GM19468 (cell line): Measurements from ENCODE around the gene MAP7D3.
"Not testable (repeated sequence)": the region's sequence is repeated elsewhere in the genome, so short reads cannot be mapped to it uniquely, and the experiment has no call there.

Experiments
- ATAC-seq: cut with Tn5 transposase; IDR thresholded peaks from one replicate; pipeline ENCODE4 v1.9.1; 2021; ENCODE audit warnings: mild to moderate bottlenecking, moderate library complexity, moderate number of reproducible peaks; ENCODE audit not compliant: unreplicated experiment; ENCODE audit errors: extremely low read depth

The MAP7D3 gene, protein sequence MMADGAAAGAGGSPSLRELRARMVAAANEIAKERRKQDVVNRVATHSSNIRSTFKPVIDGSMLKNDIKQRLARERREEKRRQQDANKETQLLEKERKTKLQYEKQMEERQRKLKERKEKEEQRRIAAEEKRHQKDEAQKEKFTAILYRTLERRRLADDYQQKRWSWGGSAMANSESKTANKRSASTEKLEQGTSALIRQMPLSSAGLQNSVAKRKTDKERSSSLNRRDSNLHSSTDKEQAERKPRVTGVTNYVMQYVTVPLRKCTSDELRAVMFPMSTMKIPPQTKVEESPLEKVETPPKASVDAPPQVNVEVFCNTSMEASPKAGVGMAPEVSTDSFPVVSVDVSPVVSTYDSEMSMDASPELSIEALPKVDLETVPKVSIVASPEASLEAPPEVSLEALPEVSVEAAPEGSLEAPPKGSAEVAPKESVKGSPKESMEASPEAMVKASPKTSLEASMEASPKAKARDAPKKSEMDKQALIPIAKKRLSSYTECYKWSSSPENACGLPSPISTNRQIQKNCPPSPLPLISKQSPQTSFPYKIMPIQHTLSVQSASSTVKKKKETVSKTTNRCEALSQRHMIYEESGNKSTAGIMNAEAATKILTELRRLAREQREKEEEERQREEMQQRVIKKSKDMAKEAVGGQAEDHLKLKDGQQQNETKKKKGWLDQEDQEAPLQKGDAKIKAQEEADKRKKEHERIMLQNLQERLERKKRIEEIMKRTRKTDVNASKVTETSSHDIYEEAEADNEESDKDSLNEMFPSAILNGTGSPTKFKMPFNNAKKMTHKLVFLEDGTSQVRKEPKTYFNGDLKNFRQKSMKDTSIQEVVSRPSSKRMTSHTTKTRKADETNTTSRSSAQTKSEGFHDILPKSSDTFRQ

DNA sequence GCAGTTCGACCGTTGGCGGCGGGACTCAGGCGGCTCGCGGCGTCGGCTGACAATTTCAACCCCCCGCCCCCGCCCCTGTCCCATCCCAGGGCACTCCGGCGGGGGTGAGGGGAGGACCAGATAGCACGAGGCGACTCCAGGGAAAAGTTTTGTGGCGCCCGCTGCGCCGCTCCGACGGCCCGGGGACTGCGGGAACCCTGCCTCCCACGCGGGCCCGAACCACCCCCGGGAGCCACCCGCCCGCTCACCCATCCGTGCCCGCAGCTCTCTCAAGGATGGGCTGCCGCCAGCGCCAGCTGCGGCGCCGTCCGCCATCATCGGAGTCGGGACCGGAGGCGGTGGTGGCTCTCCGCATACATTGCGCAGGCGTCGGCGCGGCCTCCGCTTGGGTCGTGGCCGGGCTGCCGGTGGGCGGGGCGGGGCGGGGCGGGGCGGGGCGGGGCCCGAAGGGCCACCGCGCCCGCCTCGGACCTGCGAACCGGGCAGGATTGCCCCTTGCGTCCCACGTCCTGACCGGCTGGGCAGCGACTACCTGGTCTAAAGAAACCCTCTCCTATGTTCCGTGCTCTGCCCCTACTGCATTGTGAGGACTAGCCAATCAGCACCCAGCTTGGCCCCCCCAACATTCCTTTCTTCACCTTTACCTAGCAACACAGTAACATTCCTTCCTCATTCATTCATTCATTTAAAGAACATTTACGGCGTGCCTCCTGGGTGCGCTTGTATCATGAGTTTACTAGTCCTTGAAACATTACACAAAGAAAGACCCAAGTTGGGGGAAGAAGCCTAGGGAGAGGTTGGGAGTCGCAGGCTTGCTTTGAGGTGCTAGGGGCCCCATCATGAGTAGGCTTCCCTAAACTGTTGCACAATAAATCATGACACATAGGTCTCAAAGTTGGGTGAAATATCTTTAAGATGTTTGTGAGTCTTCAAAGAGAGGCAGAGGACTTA lies at the start of gene MAP7D3:
Gene MAP7D3 (minus strand): TSS at position 360 of the 951 bp plus-strand sequence. CDS start 42 bp downstream, at position 318.
- no peak for ATAC-seq

DNA sequence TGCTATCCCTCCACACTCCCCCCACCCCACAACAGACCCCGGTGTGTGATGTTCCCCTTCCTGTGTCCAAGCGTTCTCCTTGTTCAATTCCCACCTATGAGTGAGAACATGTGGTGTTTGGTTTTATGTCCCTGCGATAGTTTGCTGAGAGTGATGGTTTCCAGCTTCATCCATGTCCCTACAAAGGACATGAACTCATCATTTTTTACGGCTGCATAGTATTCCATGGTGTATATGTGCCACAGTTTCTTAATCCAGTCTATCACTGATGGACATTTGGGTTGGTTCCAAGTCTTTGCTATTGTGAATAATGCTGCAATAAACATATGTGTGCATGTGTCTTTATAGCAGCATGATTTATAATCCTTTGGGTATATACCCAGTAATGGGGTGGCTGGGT lies 49.5 kb upstream of the MAP7D3 start, which contains the start of gene ADGRG4:
Gene ADGRG4 (plus strand): TSS at position 243 of the 400 bp plus-strand sequence. CDS start 7,815 bp downstream, outside the sequence.
- not testable (repeated sequence) for ATAC-seq

DNA sequence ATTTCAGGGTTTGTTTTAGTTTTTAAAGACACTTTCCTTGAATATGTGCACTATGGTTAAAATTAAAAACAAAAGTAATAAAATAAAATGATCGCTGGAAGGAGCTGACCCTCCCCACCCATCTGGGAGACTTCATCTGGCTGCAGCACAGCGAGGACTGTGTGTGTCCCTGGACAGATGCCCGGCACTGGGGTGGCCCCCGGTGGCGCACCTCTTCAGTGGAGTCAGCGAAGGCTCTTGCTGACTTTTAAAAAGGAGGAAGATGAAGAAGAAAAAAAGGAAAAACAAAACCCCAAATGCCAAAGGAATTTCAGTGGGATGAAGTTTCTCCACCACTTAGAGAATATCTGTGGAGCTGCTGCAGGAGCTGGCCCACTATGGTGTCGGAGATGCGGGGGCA lies 44.2 kb upstream of the MAP7D3 start:
- ATAC-seq: no peak

DNA sequence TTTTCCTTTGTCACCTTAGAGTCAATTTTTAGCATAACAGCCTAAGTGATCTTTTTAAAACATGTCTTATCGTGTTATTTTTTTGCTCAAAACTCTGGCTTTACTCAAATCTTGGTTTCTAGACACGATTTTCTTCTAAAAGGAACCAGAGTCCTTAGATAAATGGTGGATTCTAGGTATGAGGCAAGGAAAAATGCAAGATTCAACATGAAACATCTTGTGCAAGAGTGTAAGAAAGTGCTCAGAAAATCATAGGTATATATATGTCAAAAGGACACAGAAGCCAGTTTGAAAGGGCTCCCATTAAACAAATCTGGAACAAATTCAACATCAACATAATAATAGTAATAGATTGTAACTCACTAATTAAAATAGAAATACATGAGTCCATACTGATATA lies 41.5 kb upstream of the MAP7D3 start:
- no peak for ATAC-seq

DNA sequence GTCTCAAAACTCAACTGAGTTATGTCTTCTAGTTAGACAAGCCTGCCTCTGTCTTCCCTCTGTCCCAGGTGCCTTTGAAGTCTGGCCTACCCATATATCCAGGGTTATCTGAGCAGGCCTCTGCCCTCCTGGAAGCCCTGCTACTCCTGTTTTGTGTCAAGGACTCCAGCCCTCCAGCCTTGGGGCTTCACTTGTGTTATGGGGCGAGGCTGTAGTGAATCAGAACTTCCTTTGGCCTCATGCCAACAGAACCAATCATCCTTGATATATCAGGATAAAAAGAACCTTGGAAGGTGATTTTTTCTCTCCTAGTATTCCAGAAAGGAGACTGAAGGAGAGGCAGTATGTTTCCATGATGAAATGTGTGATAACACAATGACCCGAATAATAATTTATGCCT lies 40.6 kb upstream of the MAP7D3 start:
- no peak for ATAC-seq

DNA sequence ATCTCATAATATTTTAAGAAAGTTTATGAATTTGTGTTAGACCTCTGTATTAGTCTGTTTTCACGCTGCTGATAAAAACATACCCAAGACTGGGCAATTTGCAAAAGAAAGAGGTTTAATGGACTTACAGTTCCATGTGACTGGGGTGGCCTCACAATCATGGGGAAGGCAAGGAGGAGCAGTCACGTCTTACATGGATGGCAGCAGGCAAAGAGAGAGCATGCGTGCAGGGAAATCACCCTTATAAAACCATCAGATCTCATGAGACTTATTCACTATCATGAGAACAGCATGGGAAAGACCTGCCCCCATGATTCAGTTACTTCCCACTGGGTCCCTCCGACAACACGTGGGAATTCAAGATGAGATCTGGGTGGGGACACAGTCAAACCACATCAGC lies 35.2 kb upstream of the MAP7D3 start:
- not testable (repeated sequence) for ATAC-seq

DNA sequence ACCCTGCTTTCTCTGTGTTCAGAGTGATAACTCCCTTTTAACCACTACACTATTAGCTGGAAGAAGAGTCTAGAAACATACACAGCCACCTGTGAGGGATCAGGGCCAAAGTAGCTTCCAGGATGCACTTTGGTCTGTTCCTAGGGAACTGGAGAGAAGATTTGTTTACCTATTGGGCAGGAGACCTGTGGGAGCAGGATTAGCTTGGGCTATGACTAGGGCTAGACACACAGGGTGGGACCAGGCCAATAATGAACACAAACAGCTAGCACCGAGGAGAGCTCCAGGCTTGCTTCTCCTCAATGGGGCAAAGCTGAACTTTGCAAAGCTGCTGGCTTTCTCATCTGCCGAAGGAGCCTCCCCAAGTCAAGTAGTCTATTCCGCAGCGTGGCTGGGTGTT lies 24.4 kb upstream of the MAP7D3 start:
- no peak for ATAC-seq

DNA sequence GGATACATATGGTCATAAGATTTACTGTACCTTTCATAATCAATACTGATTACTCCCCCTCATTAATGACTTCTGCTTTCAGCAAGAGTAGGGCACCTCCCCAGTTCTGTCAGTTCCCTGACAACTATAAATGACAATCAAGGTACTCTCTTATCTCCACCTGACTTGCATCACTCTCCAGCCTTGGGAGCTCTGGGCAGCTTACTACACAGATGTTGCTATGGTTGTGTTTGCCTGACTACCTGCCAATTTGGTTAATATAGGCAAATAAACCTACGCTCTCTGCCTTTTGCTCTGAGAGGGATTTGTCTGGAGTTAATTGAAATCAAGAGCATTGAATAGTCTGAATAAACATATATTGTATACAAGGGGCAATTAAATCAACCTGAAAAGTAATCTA lies 22.8 kb upstream of the MAP7D3 start:
- ATAC-seq: no peak

DNA sequence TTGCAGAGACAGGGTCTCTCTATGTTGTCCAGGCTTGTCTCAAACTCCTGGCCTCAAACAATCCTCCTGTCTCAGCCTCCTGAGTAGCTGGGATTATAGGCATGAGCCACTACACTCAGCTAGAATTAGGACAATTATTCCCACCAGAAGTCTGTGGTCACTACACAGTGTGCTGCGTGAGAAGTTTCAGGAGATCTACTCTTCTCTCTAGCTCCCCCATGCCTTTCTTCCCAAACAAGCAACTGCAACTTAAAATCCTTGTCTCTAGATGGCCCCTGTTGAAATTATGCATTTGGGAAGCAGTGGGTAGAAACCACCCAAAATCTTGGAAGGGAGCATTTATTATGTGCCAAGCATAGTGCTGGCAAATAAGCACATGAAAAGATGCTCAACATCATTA lies 21.1 kb upstream of the MAP7D3 start:
- no peak for ATAC-seq

DNA sequence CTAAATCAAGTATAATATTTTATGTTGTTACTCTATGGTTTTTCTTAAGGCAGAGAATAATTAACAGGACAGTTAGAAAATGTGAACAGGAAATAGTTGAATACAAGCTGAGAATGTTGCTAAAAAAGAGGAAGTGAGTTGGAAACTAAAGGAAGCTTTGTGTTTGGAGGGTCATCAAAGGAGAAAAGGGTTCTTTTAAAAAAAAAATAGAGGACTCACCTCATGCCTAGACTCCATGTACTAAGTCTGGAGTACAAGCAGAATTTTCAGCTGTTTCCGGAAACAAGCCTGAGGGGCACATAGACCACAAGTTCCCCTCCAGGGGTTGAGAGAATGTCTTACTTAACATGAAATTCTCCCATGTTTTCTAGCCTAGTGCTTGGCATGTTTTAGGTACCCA lies 20.1 kb upstream of the MAP7D3 start:
- ATAC-seq: no peak

DNA sequence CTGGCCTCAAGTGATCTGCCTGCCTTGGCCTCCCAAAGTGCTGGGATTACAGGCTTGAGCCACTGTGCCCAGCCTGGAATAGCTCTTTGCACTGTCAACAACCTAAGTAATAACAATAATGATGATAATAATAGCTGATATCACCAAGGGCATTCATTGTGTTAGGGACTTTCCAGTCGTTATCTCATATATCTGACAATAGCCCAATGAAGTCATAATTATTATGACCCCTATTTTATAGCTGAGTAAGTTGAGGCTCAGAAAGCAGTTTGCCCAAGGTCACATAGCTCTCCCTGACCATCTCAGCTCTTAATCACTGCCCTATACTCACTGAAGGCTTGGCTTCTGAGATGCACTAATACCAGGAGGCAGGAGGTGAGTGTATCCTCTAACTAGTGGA lies 18.7 kb upstream of the MAP7D3 start:
- no peak for ATAC-seq

DNA sequence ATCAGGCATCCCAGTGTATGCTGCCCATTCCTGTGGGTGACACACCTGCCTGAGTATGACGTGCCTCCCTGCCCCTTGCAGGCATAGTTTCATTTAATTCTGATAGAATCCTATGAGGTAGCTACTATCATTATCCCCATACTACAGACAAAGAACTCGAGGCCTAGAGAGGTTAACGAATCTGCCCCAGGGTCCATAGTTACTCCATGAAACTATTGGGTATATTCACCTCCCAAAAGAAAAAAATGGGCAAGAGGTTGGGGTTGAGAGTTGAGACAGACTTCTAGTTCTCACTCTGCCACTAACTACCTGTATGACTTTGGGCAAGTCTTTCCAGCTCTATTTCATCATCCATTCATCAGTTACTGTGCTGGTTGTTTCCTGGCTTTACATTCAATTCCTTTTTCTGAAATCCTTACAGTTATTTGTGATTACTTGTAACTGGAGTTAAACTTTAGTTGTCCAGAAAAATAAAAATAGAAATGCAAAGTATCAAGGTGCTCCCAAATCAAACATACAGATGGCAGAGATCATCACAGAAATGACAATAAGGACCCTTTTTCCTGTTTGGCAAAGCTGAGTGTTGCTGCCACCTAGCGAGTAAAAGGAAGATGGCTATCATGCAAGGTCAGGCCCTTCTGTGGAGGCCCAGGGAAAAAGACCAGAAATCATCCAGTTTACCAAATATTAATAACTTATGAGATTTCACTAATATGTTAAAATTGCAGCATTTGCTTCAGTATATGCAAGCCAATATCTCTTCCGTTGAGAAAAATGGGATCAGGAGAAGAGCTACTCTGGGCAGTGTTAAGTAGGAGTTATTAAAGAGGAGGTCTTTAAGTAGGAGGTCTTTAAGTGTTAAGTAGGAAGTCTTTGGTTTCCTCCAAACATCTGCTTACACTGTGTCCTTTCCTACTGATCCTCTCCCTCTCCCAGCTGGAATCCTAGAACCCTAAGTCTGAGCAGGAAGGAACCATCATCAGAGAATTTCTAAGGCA lies 17.1 kb upstream of the MAP7D3 start:
- peak; percentile 44 for ATAC-seq

DNA sequence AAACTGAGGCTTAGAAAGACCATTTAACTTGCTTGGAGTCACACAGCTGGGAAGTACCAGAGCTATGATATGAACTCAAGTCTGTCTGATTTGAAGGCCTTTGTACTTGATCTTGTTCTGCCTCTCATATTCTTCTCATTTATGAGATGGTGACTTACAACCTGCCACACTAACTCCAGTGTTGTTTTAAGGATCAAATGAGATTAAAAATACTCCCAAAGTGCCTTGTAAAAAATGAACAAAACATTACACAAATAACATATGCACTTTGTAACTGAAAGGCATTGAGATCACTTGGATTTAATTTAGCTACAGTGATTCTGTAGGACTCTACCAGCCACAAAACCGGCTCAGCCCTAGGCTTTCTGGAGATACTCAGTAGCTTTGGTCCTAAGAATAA lies 15.6 kb upstream of the MAP7D3 start:
- no peak for ATAC-seq

DNA sequence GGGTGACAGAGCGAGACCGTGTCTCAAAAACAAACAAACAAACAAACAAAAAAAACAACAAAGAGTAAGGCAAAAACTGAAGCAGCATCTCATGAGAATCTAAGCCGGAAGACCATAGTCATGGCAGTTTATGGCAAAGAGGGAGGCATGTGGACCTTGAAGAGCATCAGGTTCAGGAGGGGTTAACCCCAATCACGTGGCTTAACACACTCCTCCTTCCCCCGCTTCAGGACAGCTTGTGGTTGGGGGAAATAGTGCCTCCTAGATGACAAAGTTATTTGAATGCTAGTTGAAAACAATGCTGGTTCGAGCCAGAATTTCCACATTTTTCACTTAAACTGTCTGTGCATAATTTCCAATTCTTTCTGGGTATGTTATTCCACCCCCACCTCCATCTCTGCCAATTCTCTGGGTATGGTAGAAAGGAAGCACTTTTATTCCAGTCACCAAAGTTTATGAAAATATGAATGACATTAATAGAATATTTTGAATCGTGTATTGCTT lies 11.7 kb upstream of the MAP7D3 start:
- no peak for ATAC-seq

DNA sequence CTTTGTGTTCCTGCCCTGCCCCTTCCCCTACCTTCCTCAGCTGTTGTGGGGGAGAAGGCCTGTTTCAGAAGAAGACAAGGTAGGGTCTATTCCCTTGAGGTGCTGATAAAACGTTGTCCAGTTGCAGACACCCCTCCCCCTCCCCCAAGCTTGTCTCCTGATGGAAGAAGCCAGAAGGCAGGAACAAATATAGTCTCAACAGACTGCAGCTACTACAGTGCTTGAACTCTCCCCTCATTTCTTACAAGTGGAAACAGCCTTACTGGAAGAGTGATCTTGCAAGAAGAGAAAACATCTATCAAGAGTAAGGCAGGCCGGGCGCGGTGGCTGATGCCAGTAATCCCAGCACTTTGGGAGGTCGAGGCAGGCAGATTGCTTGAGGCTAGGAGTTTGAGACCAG lies 11.0 kb upstream of the MAP7D3 start:
- ATAC-seq: no peak

DNA sequence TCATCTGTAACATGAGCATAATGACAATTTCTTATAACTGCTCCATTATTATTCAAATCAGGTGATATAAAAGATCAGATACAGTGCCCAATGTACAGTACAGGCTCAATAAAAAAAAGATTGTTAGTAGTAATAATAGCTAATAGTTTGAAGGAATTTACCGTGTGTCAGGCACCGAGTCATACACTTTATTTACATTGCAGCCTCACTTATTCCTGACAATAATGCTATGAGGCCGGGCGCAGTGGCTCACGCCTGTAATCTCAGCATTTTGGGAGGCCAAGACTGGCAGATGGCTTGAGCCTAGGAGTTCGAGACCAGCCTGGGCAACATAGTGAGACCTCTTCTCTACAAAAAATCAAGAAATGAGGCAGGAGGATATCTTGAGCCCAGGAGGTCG lies 10.1 kb upstream of the MAP7D3 start:
- ATAC-seq: no peak

DNA sequence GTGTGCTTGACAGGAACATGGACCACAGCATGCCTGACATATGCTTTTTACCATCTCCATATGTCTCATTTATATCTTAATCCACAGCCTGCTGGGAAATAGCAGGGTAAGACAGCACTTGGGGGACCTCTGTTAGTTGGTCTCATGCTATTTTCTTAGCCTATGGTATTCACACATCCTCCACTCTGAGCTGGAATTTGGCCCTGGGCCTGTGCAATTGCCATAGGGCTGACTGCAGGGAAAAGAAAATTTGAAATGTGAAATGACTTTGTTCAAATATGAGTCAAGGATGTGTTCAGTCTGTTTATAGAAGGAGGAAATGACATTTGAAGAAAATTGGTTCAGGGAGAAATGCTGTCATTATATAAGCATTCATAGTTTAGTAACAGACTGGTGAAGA lies 9.6 kb upstream of the MAP7D3 start:
- ATAC-seq: no peak

DNA sequence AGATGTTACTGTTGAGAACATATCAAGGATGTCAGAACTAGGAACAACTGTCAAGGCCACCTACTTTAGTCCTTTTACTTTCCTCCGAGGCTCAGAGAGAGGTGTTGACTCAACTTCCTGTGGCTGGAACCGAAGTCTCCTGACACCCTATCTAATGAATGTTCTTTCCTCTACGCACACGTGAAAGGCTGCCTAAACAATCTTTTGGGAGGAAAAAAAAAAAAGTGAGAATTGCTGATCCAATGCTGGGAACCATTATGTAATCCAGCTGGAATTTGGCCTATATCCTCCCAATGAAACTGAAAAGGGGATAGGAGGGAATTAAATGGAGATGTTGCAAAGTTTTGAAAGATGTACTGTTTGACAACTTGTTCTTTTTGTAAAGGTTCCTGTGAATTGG lies 8.3 kb upstream of the MAP7D3 start:
- no peak for ATAC-seq

DNA sequence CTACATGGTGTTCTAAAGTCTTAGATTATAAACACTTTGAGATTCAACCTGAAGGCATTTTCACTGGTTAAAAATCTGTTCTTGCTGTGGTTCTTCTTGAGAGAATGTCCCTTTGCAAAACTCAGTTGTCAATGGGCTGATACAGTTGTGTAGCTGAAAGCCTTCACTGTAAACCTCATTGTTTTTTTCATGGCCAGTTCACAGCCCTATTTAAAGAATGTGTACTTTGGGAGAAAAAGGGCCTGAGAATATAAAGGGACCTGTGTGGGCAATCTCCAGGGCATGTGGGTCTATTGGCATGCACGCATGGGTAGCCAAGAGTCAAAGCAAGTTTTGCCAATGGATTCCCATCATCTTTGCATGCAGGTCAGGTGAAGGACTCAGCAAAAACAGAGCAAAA lies 7.8 kb upstream of the MAP7D3 start:
- ATAC-seq: no peak
